GM23248 (cell line): ENCODE results near the gene GID4.

Source experiments
- EZH2 ChIP-seq: fragments of 200-600 bp; sonication (generic); IDR thresholded peaks from 2 replicates; pipeline ENCODE4 v1.6.1; 2018; ENCODE audit warnings: antibody characterized with exemption, mild to moderate bottlenecking; ENCODE audit not compliant: insufficient read depth, poor library complexity, severe bottlenecking
- EZH2phosphoT487 ChIP-seq: fragments of 200-600 bp; sonication (generic); IDR thresholded peaks from 2 replicates; pipeline ENCODE4 v1.6.1; 2018; ENCODE audit warnings: antibody characterized with exemption, moderate library complexity, mild to moderate bottlenecking, low read depth; ENCODE audit not compliant: insufficient read depth

DNA sequence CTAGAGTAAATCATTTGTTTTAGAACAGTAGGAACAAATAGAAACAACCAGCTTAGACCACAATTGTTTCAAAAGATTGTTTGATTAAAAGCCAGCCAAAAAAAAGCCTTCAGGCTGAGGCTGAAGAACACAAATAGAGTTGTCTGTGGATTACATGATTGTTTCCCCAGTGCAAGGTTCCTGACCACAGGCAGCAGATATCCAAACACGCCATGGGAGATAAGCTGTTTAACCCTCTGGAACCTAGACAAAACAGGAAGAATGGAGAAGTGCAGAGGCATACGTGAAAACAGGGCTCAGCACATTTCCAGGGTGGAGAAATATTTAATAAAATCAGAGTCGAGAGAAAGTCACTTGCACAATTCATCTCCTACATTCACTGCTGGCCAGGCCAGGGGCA, 21.2 kb upstream of the GID4 start:
- no peak for TF ChIP-seq EZH2
- no peak for TF ChIP-seq EZH2phosphoT487
